HepG2 (cell line): ENCODE results near the gene FMNL2. TPM values are rescaled to one million over a fixed set of nuclear protein-coding genes. Genes with fewer than 3 reads are reported as not detected.

Source experiments
- ARID5B ChIP-seq: IDR thresholded peaks from 2 replicates; pipeline ENCODE4 v1.4.0; 2020; ENCODE audit warnings: mild to moderate bottlenecking, missing genetic modification reagents
- CEBPG ChIP-seq: IDR thresholded peaks from 2 replicates; pipeline ENCODE4 v1.6.1; 2016
- RARA ChIP-seq: IDR thresholded peaks from 2 replicates; pipeline ENCODE4 v1.6.1; 2016; ENCODE audit warnings: missing genetic modification reagents, missing compliant biosample characterization
- ZNF331 ChIP-seq: sonication (generic); formaldehyde crosslinking; IDR thresholded peaks from 2 replicates; pipeline ENCODE4 v1.4.0; 2020; ENCODE audit warnings: missing genetic modification reagents
- ZNF709 ChIP-seq: sonication (generic); formaldehyde crosslinking; IDR thresholded peaks from 2 replicates; pipeline ENCODE4 v1.5.0; 2020; ENCODE audit warnings: mild to moderate bottlenecking, missing genetic modification reagents
- polyA plus RNA-seq, 8 experiments: library from polyadenylated mRNA; depleted of rRNA in 3 of 8; stranded (reverse) in 7 of 8; unstranded in 1 of 8; fragments of >200 nt; fragmentation: Illumina TruSeq in 4 of 8; extraction: Trizol in 4 of 8; gene quantifications; 2 replicates each; pipeline versions ENCODE4 v1.2.1 to v1.2.3, GENCODE V29; 2011 to 2016; ENCODE audit warnings: low read depth in 4 of 8, missing spikeins in 1 of 8, mixed read lengths in 1 of 8; ENCODE audit not compliant: insufficient read depth in 1 of 8
- total RNA-seq, 5 experiments: library from RNA; depleted of rRNA; stranded (reverse); fragments of >200 nt; fragmentation: Illumina TruSeq; extraction: Trizol; gene quantifications; 2 replicates each; pipeline ENCODE4 v1.2.3, GENCODE V29; 2016; ENCODE audit warnings: low read depth in 1 of 5
- TF ChIP-seq, protein P1 (sequence below): sonication (generic); formaldehyde crosslinking; IDR thresholded peaks from 2 replicates; pipeline ENCODE4 v1.4.0; 2020; ENCODE audit warnings: low read depth, missing genetic modification reagents

Gene FMNL2
- total and polyA plus RNA-seq, 2 of the 13 experiments (the other 11 are each of a cell fraction or from before 2014, with no cell fraction given), result 66.5 to 67.7 TPM

DNA sequence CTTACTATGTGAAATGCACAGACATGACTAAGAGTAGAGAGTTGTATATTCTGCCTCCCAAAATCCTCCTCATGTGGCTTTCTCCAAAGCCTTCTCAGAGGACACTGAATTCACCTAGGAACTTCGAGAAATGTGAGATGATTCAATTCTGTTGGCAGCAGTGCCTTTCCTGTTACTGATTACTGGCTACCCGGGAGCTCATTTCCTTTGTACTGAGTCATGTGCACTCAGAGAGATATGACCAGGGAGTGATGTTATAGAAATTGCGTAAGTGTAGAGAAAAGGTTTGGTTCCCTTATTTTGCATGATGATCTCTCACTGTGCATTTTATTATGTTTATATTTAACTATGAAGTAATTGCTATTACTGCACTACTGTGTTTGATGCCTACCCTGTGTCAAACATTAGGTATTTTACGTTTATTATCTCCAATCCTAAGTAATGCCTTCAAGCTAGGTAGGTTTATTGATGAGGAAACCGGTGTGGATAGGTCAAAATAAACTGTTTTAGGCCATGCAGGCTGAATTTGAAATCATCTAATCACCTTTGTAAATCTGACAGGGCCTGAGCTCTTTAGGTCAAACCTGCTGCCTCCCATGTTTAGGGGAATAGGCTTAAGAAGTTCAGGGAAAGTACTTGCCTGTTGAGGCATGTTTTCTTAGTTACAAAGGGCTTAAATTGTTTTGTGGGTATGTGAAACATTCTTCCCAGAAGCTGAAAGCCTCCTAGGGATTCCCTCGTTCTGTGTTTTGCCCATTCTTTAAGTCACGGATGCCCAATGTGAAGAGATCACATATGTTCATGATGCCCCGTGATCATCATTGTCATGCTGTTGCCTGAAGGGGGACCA is 86.8 kb downstream of the FMNL2 start (continued):
- TF ChIP-seq, protein P1, sequence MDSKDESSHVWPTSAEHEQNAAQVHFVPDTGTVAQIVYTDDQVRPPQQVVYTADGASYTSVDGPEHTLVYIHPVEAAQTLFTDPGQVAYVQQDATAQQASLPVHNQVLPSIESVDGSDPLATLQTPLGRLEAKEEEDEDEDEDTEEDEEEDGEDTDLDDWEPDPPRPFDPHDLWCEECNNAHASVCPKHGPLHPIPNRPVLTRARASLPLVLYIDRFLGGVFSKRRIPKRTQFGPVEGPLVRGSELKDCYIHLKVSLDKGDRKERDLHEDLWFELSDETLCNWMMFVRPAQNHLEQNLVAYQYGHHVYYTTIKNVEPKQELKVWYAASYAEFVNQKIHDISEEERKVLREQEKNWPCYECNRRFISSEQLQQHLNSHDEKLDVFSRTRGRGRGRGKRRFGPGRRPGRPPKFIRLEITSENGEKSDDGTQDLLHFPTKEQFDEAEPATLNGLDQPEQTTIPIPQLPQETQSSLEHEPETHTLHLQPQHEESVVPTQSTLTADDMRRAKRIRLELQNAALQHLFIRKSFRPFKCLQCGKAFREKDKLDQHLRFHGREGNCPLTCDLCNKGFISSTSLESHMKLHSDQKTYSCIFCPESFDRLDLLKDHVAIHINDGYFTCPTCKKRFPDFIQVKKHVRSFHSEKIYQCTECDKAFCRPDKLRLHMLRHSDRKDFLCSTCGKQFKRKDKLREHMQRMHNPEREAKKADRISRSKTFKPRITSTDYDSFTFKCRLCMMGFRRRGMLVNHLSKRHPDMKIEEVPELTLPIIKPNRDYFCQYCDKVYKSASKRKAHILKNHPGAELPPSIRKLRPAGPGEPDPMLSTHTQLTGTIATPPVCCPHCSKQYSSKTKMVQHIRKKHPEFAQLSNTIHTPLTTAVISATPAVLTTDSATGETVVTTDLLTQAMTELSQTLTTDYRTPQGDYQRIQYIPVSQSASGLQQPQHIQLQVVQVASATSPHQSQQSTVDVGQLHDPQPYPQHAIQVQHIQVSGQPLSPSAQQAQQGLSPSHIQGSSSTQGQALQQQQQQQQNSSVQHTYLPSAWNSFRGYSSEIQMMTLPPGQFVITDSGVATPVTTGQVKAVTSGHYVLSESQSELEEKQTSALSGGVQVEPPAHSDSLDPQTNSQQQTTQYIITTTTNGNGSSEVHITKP, result 0 out of 2 replicates have a peak, but pooled peaks have one; percentile 24
- TF ChIP-seq RARA (CRISPR knock-in tag) (peak; percentile 53), CEBPG (CRISPR knock-in tag) (peak; percentile 93), ARID5B (CRISPR knock-in tag) (peak; percentile 80), ZNF709 (CRISPR knock-in tag) (no peak), ZNF331 (CRISPR knock-in tag) (peak; percentile 15; the same call in 1 of the 2 replicates)
